ENCODE results near the gene RBP3.
A peak's percentile ranks its signal among the peaks of the same experiment; 100 is the strongest.

RBP3 gene

DNA sequence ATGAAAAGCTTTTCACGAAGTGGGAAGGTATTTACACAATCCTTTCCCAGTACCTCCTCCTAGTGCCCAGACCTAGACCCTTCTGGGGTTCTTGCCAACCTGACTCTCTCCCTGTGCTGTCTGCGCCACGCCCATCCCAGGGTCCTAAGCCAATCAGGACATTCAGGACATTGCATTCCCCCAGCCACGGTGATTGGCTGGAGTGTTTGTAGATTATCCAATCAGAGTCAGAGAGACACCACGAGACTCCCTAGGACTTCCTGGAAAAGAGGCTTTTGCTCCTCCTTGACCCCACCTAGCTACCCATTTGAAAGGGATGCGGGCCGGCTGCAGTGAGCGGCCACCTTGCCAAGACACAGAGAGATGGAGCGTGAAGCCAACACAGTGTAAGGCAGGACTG, 29.5 kb upstream of the RBP3 start:
- peak; percentile 20 for DNase-seq (ENCODE audit: low read depth, low spot score)

DNA sequence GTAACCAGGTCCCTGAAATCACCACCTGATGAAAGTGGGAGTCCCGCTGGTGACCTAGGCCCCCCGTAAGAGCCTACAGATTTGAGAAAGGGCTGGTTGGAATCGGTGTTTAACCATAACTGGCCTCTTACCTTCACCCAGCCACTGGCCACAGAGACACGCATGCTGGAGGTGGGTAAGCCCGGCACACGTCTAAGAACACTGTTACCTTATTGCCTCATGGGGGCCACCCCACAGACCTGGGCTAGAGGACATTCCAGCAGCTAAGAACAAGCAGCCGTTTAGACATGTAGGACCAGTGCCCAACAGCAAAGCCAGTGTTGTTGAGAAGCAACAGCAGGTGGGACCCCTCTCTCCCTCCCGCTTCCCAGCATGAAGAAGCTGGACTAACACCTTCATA, 28.4 kb upstream of the RBP3 start:
- DNase-seq (ENCODE audit: low read depth, low spot score): no peak

- DNase-seq (ENCODE audit: low read depth, low spot score): no peak
Measured at GRCh38 chr10:47320812-47321211, 27.4 kb upstream of the RBP3 start.

GRCh38 chr10:47321521-47322195, 26.5 kb upstream of the RBP3 start:
- DNase-seq (ENCODE audit: low read depth, low spot score): no peak

DNA sequence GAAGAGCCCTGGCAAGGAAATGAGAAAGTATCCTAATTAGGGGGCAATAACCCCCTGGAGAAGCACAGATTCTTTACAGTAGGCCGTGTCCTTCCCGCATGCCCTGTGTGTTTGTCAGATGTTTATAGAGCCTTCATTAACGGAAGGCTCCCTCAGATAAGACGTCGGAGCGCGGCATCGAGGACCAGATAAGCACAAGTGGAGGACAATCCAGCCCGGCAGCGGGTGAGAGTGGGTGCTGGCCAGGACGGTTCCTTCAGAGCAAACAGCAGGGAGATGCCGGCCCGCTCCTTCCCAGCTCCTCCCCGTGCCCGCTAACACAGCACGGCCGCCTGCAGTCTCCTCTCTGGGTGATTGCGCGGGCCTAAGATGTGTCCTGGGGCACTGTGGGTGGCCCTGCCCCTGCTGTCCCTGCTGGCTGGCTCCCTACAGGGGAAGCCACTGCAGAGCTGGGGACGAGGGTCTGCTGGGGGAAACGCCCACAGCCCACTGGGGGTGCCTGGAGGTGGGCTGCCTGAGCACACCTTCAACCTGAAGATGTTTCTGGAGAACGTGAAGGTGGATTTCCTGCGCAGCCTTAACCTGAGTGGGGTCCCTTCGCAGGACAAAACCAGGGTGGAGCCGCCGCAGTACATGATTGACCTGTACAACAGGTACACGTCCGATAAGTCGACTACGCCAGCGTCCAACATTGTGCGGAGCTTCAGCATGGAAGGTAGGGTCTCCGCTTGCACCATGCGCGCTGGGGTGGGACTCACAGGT, 25.7 kb upstream of the RBP3 start, which contains the start of gene GDF2:
TSS of gene GDF2 (plus strand) at position 155 of the 762 bp plus-strand sequence. CDS start at position 370, 215 bp downstream.
- DNase-seq (ENCODE audit: low read depth, low spot score): no peak

DNA sequence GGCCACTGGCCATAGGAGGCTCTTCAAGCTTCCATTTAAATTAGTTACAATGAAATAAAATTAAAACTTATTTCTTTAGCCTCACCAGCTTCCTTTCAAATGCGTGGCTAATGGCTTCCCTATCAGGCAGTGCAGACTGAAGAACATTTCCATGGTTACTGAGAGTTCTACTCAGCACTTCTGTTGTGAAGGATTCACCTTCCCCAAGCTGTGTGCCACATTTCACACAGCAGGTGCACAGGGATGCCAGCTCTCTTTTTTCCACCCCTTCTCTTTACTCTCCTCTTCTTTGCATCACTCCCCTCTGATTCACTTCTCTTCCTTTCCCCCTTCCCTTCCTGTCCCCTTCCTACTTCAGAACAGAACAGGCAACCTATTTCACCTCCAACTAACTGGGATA, 25.1 kb upstream of the RBP3 start:
- no peak for DNase-seq (ENCODE audit: low read depth, low spot score)

DNA sequence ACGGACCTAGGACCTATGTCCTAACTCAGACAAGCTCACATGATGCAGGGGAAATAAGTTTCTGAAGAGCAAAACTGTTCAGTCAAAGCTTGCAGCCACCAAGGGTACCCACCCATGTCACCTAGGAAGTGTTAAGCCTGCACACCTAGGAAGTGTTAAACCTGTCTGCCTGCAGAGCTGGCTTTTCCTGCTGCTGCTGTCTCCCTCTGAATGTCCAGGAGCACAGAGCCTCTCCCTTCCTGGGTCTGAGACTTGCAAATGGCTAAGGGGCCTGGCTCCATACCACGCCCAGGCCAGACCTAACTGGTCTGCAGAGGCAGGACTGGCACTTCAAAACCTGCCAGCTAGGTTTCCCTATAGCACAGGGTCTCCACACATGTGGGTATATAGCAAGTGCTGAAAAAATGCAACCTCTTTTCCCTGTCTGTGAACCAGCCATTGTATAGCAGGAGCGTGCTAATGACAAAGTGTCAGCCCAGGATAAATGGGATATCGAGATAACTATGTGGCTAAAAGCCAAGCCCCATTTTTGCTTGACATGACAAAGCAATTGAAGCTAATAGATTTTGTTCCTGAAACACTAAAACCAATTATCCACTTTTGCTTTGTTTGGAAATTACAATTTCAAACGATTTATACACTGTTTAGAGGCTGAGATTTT, 24.4 kb upstream of the RBP3 start:
- DNase-seq (ENCODE audit: low read depth, low spot score): no peak

DNA sequence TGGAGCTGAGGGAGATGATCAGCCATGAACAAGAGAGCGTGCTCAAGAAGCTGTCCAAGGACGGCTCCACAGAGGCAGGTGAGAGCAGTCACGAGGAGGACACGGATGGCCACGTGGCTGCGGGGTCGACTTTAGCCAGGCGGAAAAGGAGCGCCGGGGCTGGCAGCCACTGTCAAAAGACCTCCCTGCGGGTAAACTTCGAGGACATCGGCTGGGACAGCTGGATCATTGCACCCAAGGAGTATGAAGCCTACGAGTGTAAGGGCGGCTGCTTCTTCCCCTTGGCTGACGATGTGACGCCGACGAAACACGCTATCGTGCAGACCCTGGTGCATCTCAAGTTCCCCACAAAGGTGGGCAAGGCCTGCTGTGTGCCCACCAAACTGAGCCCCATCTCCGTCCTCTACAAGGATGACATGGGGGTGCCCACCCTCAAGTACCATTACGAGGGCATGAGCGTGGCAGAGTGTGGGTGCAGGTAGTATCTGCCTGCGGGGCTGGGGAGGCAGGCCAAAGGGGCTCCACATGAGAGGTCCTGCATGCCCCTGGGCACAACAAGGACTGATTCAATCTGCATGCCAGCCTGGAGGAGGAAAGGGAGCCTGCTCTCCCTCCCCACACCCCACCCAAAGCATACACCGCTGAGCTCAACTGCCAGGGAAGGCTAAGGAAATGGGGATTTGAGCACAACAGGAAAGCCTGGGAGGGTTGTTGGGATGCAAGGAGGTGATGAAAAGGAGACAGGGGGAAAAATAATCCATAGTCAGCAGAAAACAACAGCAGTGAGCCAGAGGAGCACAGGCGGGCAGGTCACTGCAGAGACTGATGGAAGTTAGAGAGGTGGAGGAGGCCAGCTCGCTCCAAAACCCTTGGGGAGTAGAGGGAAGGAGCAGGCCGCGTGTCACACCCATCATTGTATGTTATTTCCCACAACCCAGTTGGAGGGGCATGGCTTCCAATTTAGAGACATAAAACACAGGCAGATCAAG, 22.6 kb upstream of the RBP3 start:
- DNase-seq (ENCODE audit: low read depth, low spot score): no peak

DNA sequence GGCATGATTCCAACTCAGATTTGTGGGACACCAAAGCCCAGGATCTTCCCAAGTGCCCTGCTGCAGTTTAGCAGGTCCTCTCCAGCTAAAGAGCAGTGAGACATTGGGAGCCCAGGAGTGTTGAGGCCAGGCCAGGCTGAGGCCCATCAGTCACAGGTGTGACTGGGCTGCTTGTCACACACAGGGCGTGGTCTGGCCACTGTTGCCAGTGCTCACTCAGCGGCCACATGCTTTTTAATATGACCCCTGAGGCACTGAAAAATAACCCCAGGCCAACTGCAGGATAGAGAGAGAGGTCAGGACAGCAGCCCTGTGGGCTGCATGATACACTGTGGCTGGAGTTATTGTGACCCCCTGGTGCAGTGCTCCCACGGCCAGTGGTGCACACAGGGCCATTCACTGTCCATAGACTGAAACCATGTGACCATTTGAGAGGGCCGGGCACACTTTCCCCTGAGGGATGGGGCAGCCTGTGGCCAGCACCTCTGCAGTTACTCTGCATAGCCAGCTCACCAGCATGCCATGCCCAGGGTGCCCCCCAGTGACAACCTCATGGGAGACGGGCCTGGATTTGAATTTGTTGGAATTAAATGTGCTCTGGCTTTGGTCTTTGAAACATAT, 21.7 kb upstream of the RBP3 start:
- DNase-seq (ENCODE audit: low read depth, low spot score): no peak

GRCh38 chr10:47326927-47327330, 21.2 kb upstream of the RBP3 start:
- DNase-seq (ENCODE audit: low read depth, low spot score): no peak

GRCh38 chr10:47329855-47330254, 18.3 kb upstream of the RBP3 start:
- no peak for DNase-seq (ENCODE audit: low read depth, low spot score)

DNA sequence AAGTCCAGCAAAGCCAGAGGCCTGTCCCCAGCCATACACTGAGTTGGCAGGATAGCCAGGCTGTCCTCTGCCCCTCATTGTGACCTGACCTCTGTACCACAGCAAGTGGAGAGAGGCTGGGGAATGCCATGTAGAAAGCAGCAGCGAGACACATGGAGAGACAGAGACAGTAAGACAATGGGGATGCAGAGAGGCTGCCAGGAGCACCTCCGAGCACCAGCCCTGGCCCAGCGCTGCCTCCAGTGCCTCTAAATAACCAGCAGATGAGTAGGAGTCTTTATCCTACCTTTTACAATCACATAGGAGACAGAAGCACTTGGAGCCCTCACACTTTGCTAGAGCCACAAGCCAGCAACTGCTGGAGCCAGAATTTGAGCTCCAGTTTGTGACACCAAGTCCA, 17.8 kb upstream of the RBP3 start:
- DNase-seq (ENCODE audit: low read depth, low spot score): no peak

GRCh38 chr10:47330804-47331203, 17.4 kb upstream of the RBP3 start:
- DNase-seq (ENCODE audit: low read depth, low spot score): no peak

DNA sequence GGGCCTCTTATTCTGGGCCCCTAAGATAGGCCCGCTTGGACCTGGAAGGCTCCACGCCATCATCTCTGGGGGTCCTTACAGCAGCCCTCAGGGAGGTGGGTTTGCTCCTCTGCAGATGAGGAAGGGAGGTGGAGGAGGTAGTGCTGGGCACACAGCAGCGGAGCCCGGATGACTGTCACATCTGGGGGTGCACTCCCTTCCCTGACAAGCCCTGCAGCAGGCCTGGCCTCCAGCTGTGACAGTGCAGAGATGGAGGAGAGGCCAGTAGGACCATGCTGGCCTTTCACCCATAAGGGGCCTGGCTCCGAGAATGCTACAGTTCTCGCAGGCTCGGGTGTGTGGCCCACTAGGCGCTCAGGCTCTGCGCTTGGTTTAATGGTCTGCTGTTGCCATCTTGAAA, 16.7 kb upstream of the RBP3 start:
- DNase-seq (ENCODE audit: low read depth, low spot score): no peak

DNA sequence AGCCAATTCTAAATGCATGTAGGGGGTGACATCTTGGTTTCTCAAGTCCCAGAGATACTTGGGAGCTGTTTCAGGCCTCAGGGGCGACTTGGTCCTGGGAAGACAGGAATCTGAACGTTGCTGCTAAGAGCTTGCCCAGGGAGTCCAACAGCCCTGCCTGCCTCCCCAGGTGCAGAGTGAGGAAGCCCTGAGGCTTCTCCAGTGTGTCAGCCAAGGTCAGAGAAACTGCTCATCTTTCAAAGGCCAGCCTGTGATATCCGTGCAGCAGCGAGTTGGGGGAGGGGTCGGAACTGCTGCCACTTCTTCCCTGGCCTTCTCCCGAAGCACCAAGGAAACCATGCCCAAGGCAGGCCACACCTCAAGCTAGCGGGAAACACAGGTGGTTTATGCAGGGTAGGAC, 16.2 kb upstream of the RBP3 start:
- DNase-seq (ENCODE audit: low read depth, low spot score): no peak

DNA sequence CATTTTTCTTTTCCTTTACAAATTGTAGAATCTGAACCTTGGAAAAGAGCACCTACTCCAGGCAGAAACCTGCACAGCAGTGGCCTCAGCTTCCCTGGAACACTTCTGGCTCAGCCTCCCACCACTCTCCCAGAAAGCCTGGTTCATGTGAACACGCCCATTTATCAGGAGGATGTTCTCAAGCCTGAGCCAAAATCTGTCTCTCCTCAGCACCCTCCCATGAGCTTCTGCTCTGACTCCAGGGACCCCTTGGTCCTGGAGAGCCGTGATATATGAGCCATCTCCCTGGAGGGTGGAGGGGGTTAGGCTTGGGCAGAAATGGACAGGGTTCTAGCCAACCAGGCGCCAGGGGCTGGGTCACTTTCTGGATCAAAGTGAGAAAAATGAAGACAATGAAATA, 15.8 kb upstream of the RBP3 start:
- DNase-seq (ENCODE audit: low read depth, low spot score): no peak

DNA sequence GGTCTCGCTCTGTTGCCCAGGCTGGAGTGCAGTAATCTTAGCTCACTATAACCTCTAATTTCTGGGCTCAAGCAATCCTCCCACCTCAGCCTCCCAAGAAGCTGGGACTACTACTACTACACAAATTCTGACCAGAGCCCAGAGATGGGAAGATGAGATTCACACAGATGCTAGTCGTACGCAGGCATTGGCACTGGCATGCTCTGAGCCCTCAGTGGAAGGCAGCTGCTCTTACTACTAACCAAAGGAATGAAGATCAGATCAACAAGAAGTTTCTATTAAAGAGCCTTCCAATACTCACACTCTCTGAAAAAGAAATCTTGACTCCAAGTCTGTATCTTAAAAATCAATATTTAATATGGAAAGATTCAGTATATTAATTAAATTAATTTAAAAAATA, 15.2 kb upstream of the RBP3 start:
- DNase-seq (ENCODE audit: low read depth, low spot score): no peak

- no peak for DNase-seq (ENCODE audit: low read depth, low spot score)
Measured at GRCh38 chr10:47333532-47333931, 14.6 kb upstream of the RBP3 start.

GRCh38 chr10:47334466-47335295, 13.5 kb upstream of the RBP3 start:
- DNase-seq (ENCODE audit: low read depth, low spot score): no peak

DNA sequence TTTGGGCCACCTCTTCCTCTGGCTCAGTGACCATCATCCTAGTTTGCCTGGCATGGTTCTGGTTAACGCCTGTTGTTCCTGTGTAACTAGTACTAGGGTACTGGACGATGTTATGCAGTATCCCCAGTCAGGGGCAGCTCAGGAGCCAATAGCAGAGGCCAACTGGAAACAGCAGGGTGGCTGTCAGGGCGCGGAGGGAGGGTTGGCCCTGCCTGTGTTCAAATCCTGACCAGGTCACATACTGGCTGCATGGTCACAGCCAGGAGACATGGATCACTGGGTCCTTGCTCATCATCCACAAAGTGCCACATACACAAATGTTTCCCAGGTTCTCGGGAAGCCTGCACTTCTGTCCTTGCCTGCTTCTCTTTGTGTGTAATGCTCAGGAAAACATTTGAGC, 12.3 kb upstream of the RBP3 start:
- DNase-seq (ENCODE audit: low read depth, low spot score): no peak

Measured in iPS DF 19.7 (cell line).